GM21619 (cell line): Measurements from ENCODE around the gene STK32C.

Source experiments
- ATAC-seq: cut with Tn5 transposase; IDR thresholded peaks from one replicate; pipeline ENCODE4 v1.9.1; 2021; ENCODE audit not compliant: unreplicated experiment

STK32C gene

DNA sequence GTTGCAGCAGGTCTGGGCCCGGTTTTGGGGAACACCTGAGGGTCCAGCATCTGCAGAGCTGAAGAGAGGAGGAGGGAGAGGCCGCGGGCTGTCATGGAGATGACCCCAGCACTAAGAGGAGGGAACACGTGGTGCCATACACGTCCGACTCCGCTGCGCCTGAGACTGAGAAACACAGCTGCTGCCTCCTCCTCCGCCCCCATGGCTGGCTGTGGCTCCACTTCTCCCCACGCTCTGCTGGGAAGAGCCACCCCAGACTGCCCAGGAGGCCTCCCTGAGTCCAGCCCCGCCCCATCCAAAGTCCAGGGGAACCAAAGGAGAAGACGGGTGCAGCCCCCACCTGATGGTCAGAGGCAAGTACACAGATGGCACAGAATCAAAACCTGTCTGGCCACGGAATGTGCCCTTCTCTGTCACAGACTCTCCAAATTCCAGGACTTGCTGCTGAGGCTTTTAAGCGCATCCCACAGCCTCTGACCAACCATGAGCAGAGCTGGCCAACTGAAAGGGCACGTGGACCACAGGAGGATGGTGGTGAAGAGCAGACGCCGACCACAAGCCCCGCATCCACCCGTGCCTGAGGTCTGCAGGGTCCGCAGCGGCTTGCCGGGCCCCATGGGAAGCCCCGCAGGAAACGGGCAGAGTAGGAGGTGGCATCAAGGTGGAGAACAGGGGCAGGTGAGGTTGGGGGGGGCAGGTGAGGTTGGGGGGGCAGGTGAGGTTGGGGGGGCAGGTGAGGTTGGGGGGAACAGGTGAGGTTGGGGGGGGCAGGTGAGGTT lies 24.0 kb downstream of the STK32C start:
- no peak for ATAC-seq

DNA sequence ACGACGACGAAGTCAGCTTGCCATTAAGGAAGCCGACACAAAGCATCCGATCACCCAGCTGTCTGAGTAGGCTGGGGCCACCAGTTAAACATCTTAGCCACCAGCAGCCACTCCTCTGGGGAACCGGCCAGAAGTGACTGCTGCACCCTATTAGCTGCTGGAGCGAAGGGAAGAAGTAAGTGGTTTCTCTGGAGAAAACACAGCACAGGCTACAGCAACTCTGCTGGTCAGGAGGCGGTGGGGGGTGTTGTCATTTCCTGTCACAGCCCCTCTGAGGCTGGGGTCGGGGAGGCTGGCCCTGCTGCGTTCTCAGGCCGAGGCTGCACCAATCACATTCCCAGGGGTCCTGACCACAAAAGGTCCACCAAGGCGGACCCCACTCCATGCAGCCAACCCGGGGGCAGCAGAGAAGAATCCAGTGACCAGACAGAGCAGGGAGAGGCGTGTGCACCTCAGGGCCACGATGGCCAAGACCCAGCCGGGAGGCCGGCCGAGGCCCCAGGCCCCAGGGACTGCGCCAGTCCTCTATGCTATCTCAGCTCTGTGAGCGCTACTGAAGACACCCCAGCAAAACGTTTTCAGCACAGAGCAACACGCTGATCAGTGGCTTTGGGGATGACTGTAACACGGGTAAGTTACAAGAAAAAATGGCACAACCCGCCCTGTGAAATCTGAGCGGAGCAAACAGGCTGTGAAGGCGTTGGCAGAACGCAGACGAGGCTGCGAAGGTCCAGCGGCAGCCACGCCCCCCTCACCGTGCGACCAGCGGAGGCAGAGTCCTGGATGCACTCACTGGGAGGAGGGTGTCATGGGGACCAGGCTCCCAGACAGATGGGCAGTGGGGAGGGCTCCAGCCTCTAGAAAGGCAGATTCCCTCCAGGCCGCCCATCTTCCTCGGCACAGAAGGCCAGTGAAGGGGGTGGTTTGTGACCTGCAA lies 24.8 kb downstream of the STK32C start:
- ATAC-seq = no peak

DNA sequence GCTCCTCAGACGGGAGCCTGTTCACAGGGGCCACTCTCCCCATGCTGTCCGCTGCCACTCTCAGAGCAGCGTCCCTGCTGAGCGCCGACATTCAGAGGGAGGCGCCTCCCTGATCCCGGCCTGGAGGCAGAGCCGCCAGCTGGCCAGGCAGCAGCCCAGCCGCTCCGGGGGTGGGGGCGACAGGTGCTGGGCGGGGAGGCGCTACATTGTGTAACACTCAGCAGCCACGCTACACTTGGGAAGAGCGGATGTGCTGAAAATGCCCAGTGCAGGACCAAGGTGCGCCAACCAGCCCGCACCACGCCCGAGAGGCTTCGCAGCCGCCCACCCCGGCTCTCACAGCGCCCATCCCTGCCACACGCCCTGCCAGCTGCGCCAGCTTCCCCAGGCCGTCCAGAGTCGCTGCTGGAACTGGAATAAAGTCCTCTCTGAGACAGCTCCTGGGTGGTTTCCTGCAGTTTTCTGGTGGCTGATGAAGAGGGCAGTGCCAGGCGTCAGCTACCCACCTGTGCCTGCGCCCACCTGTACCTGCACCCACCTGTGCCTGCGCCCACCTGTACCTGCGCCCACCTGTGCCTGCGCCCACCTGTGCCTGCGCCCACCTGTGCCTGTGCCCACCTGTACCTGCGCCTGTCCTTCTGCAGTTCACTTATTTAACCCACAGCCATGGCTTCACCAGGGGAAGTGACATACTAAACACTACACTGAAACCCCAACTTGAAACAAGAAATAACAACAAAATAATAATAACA lies 25.7 kb downstream of the STK32C start:
- ATAC-seq = no peak

DNA sequence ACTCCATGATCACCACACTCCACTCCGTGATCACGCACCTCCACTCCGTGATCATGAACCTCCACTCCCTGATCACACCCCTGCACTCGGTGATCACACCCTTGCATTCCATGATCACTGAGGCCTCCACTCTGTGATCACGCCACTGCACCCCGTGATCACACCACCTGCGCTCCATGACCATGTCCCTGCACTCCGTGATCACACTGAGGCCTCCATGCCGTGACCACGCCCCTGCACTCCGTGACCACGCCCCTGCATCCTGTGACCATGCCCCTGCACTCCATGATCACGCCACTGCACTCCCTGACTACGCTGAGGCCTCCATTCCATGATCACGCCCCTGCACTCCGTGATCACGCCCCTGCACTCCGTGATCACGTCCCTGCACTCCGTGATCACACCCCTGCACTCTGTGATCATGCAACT lies 27.1 kb downstream of the STK32C start:
- ATAC-seq = no peak

DNA sequence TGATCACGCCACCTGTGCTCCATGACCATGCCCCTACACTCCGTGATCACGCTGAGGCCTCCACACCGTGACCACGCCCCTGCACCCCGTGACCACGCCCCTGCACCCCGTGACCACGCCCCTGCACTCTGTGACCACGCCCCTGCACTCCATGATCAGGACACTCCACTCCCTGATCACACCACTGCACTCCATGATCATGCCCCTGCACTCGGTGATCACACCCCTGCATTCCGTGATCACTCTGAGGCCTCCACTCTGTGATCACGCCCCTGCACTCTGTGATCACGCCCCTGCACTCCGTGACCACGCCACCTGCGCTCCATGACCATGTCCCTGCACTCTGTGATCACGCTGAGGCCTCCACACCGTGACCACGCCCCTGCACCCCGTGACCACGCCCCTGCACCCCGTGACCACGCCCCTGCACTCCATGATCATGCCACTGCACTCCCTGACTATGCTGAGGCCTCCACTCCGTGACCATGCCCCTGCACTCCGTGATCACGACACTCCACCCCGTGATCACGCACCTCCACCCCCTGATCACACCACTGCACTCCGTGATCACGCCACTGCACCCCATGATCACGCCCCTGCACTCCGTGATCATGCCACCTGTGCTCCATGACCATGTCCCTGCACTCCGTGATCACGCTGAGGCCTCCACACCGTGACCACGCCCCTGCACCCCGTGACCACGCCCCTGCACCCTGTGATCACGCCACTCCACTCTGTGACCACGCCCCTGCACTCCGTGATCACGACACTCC lies 27.7 kb downstream of the STK32C start:
- no peak for ATAC-seq

DNA sequence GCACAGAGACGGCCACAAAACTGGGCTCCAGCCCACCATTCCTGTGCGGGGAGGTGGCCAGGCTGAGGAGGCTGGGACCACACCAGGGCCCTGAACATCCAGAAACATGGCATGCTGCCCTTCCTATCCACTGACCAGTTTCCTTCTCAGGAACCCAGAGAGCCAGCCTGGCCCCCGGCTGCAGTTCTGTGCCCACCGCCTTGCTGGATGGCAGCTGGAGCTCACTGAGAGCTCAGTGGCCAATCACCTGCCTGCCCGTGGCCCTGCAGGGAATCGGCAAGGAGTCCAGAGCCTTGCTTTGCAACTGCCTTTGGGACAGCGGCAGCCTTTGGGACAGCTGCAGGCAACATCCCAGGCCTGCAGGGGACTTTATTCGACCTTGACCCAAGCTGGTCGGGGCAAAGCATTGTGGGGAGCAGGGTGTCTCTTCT lies 30.4 kb downstream of the STK32C start:
- ATAC-seq = no peak

DNA sequence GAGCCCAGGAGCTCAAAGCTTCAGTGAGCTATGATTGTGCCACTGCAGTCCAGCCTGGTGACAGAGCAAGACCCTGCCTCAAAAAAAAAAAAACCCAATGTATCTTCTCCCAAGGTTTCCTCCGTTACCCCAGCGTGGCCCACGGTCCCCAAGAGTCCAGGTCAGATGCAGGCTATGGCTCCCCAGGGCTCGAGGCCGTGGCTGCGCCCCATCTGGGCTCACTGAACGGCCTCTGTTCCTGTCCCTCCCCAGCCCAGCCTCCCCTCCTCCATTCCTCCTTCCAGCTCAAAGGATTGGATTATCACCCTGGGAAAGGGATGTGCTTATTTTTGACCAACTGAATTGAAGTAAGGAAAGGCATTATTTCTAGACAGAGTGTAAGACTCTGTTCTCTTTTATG lies 31.0 kb downstream of the STK32C start:
- no peak for ATAC-seq

DNA sequence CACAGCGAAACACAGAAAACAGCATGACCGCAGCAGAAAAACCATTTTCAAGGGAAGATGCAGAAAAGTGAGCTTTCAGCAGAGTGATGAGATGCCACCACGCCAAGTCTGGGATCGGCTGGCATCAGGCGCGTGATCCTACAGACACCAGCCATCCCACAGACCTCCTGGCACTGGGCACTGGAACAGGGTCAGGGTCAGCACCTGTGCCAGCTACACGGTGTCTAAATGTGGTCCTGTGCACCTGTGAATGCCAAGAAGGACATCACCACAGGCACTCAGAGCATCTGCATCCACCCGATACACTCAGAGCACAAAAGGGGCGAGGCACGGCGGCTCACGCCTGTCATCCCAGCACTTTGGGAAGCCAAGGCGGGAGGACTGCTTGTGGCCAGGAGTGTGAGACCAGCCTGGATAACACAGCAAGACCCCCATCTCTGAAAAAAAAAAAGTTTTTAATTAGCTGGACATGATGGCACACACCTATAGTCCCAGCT lies 31.5 kb downstream of the STK32C start:
- no peak for ATAC-seq

DNA sequence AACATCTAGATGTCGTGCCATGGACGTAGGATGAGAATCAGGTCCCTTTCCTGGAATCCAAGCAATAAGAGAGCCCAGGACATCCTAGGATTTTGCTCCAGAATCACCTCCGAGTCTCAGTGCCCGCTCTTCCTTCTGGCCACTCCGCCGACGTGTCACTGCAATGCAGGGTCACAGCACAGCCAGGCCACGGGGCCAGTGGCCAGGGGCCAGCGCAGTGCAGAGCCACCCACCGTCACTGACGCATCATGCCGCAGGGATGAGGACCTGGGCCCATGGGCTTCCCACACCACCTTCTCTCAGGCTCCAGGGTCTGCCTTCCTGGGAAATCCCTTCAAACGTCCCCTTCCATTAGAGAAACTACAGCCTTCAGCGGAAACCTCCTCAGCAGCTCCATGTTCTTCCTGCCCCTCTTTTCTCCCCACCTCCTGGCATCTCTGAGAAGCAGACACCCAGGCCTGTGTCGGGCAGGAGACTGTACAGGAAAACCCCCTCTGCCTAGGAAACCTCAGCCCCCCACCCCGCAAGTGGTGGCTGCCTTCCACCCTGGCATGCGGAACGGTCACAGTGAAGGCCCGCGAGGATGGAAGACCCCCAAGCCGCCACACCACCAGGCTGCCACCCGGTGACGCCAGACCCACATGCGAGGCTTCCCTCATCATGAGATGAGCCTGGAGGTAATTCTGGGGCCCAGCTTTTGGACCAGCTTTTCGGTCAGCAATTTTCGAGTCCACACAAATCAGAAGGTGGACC lies 32.1 kb downstream of the STK32C start:
- no peak for ATAC-seq

DNA sequence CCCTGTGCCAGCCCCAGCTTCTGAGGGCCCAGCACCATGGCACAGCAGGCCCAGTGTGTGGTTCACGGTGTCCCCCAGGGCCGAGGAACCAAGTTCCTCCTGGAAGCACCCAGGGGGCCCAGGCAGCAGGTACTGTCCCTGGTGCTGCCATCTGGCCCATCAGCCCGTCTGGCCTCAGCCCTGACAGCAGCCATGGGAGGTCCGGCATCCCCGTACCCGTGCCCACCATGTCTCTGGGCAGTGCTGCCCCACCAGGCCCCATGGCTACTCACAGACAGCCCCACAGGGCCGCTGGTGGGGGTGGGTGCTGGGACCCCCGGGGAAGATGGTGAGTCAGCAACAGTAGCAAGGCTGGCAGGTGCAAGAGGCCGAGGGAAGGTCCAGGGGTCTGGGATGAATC lies 32.8 kb downstream of the STK32C start:
- no peak for ATAC-seq

DNA sequence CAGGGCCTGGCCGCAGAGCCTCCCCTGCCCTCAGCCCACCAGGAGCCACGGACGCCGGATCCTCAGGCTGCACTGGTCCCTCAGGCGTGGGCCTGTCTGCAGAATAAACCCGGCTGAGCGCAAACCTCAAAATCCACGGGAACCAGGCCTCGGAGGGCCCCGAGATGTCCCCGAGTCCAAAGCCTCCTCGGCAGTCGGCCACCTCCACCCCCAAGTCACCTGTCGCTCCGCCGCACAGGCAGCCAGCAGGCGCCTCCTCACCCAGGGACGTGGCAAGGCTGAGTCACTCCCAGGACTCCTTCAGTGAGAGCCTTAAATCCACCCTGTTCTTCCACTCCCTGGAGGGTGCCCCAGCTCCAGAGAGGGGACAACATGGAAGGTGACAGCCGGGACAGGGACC lies 33.2 kb downstream of the STK32C start:
- ATAC-seq = no peak

DNA sequence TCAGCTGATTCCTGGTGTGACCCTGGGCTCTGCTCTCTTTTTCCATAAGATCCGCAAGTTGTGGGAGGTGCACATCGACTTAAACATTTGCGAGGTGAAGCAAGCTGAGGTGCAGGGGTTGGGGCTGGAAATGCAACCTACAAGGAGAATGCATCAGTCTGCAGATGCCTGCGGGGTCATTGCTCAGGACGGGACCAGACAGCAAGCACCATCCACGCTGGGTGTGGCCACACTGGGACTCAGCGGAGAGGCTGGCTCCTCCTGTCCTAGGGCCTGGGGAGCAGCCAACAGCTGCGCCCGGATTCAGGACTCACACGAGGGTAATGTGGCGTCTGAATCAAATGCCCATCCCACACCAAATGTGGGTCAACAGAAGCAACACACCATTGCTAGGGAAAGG lies 33.8 kb downstream of the STK32C start:
- no peak for ATAC-seq

DNA sequence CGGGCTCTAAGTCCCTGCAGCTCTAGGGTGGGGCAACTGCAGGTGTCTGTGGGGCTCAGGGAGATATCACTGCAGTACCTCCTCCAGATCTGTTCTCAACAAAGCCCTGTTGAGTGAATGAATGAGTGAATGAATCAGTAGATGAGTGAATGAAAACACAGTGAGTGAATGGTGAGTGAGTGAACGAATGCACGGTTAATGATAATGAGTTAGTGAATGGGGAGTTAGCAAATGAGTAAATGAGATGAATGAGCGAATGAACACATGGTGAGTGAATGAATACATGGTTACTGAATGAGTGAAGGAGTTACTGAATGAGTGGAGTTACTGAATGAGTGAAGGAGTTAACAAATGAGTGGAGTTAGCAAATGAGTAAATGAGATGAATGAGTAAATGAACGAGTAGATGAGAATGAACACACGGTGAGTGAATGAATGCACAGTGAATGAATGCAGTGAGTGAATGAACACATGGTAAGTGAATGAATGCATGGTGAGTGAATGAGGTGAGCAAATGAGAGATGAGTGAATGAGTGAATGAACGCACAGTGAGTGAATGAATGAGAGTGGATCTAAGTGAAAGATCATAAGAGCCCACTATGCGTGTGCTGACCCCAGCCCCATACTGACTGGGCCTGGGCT lies 34.3 kb downstream of the STK32C start:
- ATAC-seq = no peak

DNA sequence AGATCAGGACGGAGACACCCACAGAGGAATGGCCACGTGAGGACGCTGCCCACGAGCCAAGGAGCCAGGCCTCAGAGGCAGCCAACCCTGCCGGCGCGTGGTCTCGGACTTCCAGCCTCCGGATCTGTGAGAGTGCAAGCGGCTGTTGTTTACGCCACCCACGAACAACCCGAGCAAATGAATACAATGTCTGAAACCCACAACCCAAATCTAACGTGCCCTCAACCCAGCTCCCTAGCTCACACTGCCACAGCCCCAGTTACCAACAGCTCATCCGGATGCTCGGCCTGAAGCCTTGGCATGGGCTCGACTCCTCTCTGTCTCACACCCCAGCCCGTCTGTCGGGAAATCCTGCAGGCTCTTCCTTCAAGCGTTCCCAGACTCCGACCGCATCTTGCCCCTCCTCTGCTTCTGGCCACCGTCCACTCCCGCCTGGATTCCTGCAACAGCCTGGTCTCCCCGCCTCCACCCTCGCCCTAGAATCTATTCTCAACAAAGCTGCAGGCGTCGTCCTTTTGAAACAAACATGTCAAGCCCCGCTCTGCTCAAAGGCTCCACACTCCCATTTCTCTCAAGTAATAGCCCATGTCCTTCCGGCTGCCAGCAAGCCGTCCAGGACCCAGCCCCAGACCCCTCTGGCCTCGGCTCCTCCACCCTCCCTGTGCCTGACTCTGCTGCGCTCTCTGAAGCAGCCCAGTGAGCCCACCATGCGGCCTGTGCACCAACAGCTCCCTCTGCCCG lies 35.3 kb downstream of the STK32C start:
- no peak for ATAC-seq

DNA sequence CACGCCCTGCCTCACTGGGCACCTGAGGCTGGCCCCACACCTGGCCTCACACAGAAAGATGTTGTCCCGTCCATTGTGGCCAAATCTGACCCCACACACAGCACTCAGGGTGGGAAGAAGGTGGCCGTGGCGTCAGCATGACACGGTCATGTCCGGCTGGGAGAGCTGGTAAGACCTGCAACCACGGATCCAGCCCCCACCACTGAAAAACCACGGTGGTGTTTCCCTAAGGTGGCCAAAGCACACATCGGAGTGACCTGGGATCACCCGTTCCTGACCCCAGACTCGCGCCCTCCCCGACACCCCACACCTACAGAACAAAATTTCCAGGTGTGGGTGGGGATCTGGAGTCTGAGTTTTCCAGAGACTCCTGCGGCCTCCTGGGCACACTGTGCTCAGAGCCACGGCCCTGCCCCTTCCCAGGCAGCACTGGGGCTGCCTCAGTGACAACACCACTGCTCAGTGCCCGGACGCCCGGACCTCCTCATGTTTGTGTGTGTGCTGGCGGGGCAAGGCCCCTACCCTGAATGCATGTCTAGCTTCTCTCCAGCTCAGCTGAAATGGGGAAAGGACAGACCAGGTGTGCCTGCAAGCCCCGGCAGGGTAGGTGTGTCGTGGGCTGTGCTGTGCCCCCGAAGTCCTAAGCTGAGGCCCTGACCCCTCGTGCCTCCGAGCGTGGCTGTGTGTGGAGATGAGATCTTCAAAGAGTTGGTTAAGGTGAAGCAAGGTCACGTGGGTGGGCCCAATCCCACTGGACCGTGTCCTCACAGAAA lies 36.1 kb downstream of the STK32C start:
- ATAC-seq = no peak

DNA sequence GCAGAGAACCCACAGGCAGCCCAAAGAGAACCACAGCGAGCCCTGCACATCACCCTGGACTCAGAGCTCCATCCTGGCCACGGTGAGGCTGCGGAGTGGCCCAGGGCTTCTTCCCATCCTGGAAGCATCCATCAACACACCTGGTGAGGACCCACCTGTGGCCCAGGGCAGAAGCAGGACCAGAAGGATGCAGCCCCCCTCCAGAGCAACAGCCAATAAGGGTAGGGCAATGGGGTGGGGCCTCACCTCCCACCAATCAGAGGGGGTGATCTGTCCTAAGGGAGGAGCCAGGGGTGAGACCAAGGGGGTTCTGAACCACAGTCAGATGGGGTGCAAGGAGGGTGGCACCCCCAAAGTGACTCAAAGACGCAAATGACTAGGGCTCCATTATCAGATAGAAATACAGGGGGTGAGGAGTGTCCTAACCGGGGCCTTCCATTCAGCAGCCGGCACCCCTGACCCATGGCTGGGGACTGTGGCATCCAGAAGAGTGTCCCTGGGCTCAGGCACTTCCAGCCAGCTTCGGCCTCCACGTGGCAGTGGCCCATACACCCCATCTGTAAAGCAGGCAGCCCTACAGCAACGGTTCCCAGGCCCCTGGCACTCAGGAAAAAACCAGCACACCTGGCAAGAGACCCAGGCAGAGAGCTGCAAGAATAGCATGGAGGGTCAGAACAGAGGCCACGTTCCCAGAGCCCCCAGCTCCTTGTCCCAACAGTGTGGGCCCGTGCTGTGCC lies 36.9 kb downstream of the STK32C start:
- ATAC-seq = no peak

DNA sequence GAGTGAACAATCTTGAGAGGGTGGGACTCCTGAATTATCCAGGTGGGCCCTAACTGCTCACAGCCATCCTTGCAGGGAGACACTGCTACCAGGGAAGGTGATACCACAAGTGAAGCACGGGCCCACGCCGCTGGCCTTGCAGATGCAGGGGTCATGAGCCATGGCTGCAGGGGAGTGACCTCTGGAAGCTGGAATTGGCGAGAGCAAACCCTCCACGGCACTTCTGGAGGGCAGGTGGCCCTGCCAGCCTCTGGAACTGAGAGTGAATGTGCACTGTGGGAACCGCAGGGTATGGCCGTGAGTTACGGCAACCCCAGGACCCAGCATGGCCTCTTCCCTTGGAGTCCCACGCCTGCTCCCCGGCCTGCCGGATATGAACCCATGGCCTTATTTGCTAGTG lies 37.5 kb downstream of the STK32C start:
- ATAC-seq = no peak
